Left renal cortex interstitium (tissue), 4 donors: ENCODE data around the gene BBS1. TPM values are rescaled to one million over a fixed set of nuclear protein-coding genes. Genes with fewer than 3 reads are reported as not detected.

Experiments
- DNase-seq, 4 donors: peaks; one replicate each; pipeline ENCODE4 v3.0.0-alpha.2; 2013; ENCODE audit warnings: low read depth in 4 of 4, low spot score in 2 of 4, missing footprints in 1 of 4
- polyA plus RNA-seq, 4 donors: library from polyadenylated mRNA; unstranded; fragments of 120-200 nt; gene quantifications; one replicate each; pipeline ENCODE4 v1.2.1, GENCODE V29; 2013; ENCODE audit not compliant: insufficient read length in 4 of 4

The BBS1 gene
- polyA plus RNA-seq, 4 donors = 61.4 to 102 (median 79.8) TPM

- DNase-seq = no peak
Observed at GRCh38 chr11:66476841-66477251, 33.6 kb upstream of the BBS1 start.

GRCh38 chr11:66477263-66478201 is 32.9 kb upstream of the BBS1 start:
- DNase-seq = no peak

DNA sequence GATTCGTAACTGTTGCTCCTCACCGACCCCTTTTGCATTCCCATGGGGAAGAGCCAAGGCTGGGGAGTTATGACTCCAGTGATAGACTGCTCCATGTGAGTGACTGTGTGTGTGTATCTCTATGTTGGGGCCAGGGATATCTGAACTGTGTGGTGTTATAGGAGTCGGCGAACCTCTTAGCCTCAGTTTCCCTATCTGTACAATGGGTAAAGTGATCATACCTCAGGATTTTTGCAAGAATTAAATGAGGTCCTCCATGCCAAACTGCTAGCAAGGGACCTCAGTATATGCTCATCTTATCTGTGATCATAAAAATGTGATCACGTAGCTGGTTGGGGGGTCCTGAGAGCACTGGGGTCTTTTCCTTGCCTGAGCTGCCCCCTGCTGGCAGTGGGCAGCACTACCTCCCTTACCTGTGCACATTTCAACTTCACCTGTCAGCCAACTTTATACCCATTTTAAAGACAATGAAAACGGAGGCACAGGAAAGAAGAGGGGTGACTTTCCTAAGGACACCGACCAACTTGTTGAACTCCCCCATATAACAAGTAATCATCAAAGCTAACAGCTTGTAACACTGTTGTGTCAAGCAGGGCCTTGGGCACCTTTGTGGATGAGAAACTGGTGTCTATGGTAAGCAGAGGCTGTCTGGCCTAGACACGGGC is 31.6 kb upstream of the BBS1 start:
- DNase-seq = peak in 1 of 4 donors; percentile 10

DNA sequence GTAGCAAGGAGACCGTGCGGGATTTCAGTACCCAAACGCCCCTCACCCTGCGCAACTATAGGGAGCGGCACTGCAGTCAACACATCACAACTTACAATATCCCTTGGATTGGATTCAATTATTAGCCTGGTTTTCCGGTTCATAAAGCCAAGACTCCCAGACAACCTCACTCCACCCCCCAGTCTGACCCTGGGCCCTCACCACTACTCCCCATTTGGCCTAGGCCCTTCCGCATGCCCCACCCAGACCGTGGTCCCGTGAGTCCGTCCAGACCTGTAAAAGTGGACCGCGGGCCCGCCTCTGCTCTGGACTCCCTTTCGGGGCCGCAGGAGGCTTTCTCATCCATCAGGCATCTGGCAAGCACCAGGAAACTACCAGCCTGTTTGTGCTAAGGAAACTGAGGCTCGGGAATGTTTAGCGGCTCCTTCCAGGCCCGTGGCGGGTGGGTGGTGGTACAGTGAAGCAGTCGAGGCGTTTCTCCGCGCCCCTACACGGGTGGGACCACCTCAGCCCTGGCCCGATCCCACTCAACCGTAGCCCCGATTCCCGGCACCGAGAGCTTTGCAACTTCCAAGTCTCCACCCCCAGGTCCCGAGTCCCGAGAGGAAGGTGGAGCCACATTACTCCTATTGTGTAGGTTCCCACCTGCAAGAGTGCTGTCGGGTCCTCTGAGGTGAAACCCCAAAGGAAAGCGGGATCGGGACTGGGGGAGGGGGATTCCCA is 30.9 kb upstream of the BBS1 start:
- peak in 1 of 4 donors; percentile 47 for DNase-seq

GRCh38 chr11:66480117-66480938 is 30.1 kb upstream of the BBS1 start, which contains the start of gene DPP3:
Gene DPP3, plus strand, starts transcription at chr11:66480434. Its CDS starts 1,767 bp downstream, at chr11:66482201.
- DNase-seq = peak; percentile 79 to 91 (median 86)

- DNase-seq = no peak
Observed at GRCh38 chr11:66484806-66485380, 25.5 kb upstream of the BBS1 start.

DNA sequence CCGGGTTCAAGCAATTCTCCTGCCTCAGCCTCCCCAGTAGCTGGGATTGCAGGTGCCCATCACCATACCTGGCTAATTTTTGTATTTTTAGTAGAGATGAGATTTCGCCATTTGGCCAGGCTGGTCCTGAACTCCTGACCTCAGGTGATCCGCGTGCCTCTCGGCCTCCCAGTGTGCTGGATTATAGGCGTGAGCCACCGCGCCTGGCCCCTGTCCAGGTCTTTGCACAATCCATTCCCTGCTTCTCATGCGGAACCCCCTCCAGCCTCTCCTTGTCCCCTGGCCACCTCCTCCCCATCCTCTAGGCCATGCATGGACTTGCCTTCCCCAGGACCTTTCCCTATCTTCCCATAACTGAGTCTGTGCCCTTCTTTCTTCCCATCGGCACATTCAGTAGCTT is 21.5 kb upstream of the BBS1 start:
- DNase-seq = no peak

GRCh38 chr11:66489636-66490035 is 20.8 kb upstream of the BBS1 start:
- DNase-seq = no peak

GRCh38 chr11:66491315-66491935 is 19.0 kb upstream of the BBS1 start:
- DNase-seq = no peak

- DNase-seq = no peak
Observed at GRCh38 chr11:66492161-66492865, 18.1 kb upstream of the BBS1 start.

DNA sequence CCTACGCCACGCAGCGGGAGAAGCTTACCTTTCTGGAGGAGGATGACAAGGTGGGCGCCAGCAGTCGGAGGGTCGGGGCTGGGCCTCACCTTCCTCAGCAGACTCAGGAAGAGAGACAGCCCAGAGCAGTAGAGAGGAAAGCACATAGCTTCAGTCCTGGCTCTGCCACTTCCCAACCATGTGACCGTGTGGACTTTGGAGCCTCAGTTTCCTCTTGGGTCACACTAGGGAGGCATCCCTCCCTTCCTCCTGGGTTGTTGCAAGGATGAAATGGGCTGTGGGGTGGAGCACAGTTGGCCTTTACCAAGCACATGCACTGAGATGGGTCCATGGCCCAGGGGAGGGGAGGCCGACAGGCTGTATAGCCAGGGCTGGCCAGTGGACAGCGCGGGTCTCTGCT is 17.3 kb upstream of the BBS1 start:
- DNase-seq = no peak

GRCh38 chr11:66494458-66494857 is 16.0 kb upstream of the BBS1 start:
- no peak for DNase-seq

DNA sequence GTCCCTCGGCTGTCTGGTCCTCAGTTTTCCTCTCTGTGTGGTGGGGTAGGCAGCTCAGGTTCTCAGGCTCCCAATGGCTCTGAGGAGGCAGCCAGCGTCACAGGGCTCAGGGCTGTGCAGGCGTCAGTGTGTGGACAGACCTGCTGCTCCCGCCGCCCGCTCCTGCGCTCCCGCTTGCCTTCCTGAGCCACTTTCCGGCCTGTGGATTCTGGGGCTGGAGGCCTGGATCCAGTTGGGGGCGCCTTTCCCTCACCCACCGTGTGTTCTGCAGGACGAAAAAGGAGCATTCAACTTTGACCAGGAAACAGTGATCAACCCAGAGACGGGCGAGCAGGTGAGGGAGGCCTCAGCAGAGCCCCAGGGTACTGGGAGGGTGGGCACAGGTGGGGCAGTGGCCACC is 15.5 kb upstream of the BBS1 start:
- no peak for DNase-seq

DNA sequence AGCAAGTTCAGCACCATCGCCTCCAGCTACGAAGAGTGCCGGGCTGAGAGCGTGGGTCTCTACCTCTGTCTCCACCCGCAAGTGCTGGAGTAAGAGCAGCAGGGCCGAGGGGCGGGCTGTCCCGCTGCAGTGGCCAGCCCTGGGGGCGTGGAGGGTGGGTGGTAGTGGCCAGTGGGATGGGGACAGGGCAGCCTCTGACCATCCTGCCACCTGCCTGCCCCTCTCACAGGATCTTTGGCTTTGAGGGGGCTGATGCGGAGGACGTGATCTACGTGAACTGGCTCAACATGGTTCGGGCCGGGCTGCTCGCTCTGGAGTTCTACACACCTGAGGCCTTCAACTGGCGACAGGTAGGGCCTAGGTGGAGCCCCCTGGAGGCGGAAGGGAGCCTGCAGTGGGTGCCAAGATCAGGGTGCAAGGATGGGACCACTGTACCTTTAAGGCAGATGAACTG is 15.0 kb upstream of the BBS1 start:
- no peak for DNase-seq

DNA sequence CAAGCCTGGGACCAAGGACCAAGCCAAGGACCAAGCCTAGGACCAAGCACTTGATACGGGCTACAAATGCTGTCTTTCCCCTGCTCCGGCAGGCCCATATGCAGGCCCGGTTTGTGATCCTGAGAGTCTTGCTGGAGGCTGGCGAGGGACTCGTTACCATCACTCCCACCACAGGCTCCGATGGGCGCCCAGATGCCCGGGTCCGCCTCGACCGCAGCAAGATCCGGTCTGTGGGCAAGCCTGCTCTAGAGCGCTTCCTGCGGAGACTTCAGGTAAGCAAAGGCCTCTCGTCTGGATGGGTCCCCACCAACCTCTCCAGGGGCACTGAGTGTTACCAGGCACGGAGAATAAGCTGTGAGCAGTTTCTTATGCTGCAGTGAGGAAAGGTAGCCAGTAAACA is 13.2 kb upstream of the BBS1 start:
- no peak for DNase-seq

- DNase-seq = no peak
Observed at GRCh38 chr11:66498506-66498905, 11.9 kb upstream of the BBS1 start.

GRCh38 chr11:66505276-66505816 is 5.1 kb upstream of the BBS1 start:
- no peak for DNase-seq

- DNase-seq = no peak
Observed at GRCh38 chr11:66509131-66509561, 1.3 kb upstream of the BBS1 start.
